Karpas-422 (cell line): ENCODE data around the gene TTC27. TPM values are rescaled to one million over a fixed set of nuclear protein-coding genes. Genes with fewer than 3 reads are reported as not detected.
"Not testable (repeated sequence)": the region's sequence is repeated elsewhere in the genome, so short reads cannot be mapped to it uniquely, and the experiment has no call there.

Source experiments
- DNase-seq: peaks from one replicate; pipeline ENCODE4 v3.0.0-alpha.2; 2015
- H2AFZ ChIP-seq: fragments of 200-600 bp; sonication (generic); 2 replicates; pipeline ENCODE4 v1.6.1; 2014; ENCODE audit warnings: antibody characterized with exemption, low read length, mixed read lengths
- H3K27ac ChIP-seq: fragments of 200-600 bp; sonication (generic); 2 replicates; pipeline ENCODE4 v1.5.1; 2014; ENCODE audit warnings: mild to moderate bottlenecking, low read length, moderate library complexity
- H3K27me3 ChIP-seq: fragments of 200-600 bp; sonication (generic); 2 replicates; pipeline ENCODE4 v1.6.1; 2014; ENCODE audit warnings: low read length, mixed read lengths
- H3K36me3 ChIP-seq: fragments of 200-600 bp; sonication (generic); 2 replicates; pipeline ENCODE4 v1.6.1; 2014; ENCODE audit warnings: low read length, mixed read lengths; ENCODE audit not compliant: insufficient read depth
- H3K4me1 ChIP-seq: fragments of 200-600 bp; sonication (generic); 2 replicates; pipeline ENCODE4 v1.6.1; 2014; ENCODE audit warnings: mild to moderate bottlenecking, low read length, mixed read lengths
- H3K4me2 ChIP-seq: fragments of 200-600 bp; sonication (generic); 2 replicates; pipeline ENCODE4 v1.6.1; 2014; ENCODE audit warnings: low read length, low read depth, mild to moderate bottlenecking; ENCODE audit not compliant: poor library complexity, severe bottlenecking
- H3K4me3 ChIP-seq: fragments of 200-600 bp; sonication (generic); 2 replicates; pipeline ENCODE4 v1.5.1; 2014; ENCODE audit warnings: mild to moderate bottlenecking, antibody characterized with exemption, low read length, mixed read lengths
- H3K79me2 ChIP-seq: fragments of 200-600 bp; sonication (generic); 2 replicates; pipeline ENCODE4 v1.6.1; 2014; ENCODE audit warnings: mild to moderate bottlenecking, low read length, mixed read lengths
- H3K9ac ChIP-seq: fragments of 200-600 bp; sonication (generic); 2 replicates; pipeline ENCODE4 v1.6.0; 2014; ENCODE audit warnings: low read length
- H3K9me2 ChIP-seq: fragments of 200-600 bp; sonication (generic), shearing (Covaris generic); replicated peaks from 2 replicates; pipeline ENCODE4 v1.6.0; 2014; ENCODE audit warnings: mild to moderate bottlenecking, low read length, moderate library complexity; ENCODE audit not compliant: insufficient read depth
- H3K9me3 ChIP-seq: fragments of 300-700, 200-600 bp; sonication (generic); 2 replicates; pipeline ENCODE4 v1.6.1; 2014; ENCODE audit warnings: low read length, mixed read lengths
- H4K20me1 ChIP-seq: fragments of 200-600 bp; sonication (generic); 2 replicates; pipeline ENCODE4 v1.6.1; 2014; ENCODE audit warnings: mild to moderate bottlenecking, antibody characterized with exemption, low read length, low read depth; ENCODE audit not compliant: insufficient read depth
- total RNA-seq: library from RNA; depleted of rRNA; stranded (reverse); fragments of >200 nt; shearing (Covaris generic); gene quantifications from 2 replicates; pipeline ENCODE4 v1.2.3, GENCODE V29; 2014; ENCODE audit warnings: low replicate concordance

TTC27 gene
- total RNA-seq, 1 experiment from 2014 or later, result 26.8 TPM

GRCh38 chr2:32843699-32844098 lies 215.8 kb downstream of the TTC27 start:
- no peak overlapping the region for H3K27ac ChIP-seq
- no peaks in the 10 kb centered on the region for H3K9me2 ChIP-seq
- no peaks in the 10 kb centered on the region for H3K79me2 ChIP-seq
- H4K20me1 ChIP-seq, result no peaks in the 10 kb centered on the region
- no peak overlapping the region for H3K4me2 ChIP-seq
- no peak overlapping the region for H3K4me3 ChIP-seq
- H2AFZ ChIP-seq, result no peak overlapping the region
- H3K9ac ChIP-seq, result no peak overlapping the region
- no peaks in the 10 kb centered on the region for H3K9me3 ChIP-seq
- DNase-seq, result no peak
- peaks cover 7% of the 10 kb centered on the region for H3K4me1 ChIP-seq
- H3K36me3 ChIP-seq, result no peaks in the 10 kb centered on the region
- no peaks in the 10 kb centered on the region for H3K27me3 ChIP-seq

GRCh38 chr2:32844253-32844652 lies 216.4 kb downstream of the TTC27 start:
- Histone ChIP-seq H3K36me3 (no peaks in the 10 kb centered on the region), H3K9me3 (no peaks in the 10 kb centered on the region), H3K4me3 (no peak overlapping the region), H2AFZ (no peak overlapping the region), H3K79me2 (no peaks in the 10 kb centered on the region), H3K9me2 (no peaks in the 10 kb centered on the region), H3K4me1 (peaks cover 2% of the 10 kb centered on the region), H3K4me2 (no peak overlapping the region), H3K27me3 (no peaks in the 10 kb centered on the region), H3K27ac (no peak overlapping the region), H3K9ac (no peak overlapping the region), H4K20me1 (no peaks in the 10 kb centered on the region)
- DNase-seq, result no peak

- not testable (repeated sequence) for H3K27ac ChIP-seq, H4K20me1 ChIP-seq, H3K4me1 ChIP-seq, H3K4me2 ChIP-seq, H3K36me3 ChIP-seq, H3K4me3 ChIP-seq, H3K27me3 ChIP-seq, H3K9ac ChIP-seq, H3K79me2 ChIP-seq, H3K9me3 ChIP-seq, H3K9me2 ChIP-seq, H2AFZ ChIP-seq, DNase-seq
Measured at GRCh38 chr2:32846274-32846673, 218.4 kb downstream of the TTC27 start.

- no peaks in the 10 kb centered on the region for H3K4me1 ChIP-seq
- no peak overlapping the region for H3K9ac ChIP-seq
- no peaks in the 10 kb centered on the region for H3K27me3 ChIP-seq
Measured at GRCh38 chr2:32847734-32848133, 219.9 kb downstream of the TTC27 start.

GRCh38 chr2:32849456-32850194 lies 221.8 kb downstream of the TTC27 start:
- Histone ChIP-seq H3K9ac (no peak overlapping the region), H3K9me3 (no peaks in the 10 kb centered on the region), H4K20me1 (no peaks in the 10 kb centered on the region), H3K4me3 (no peak overlapping the region), H3K27ac (no peak overlapping the region), H2AFZ (no peak overlapping the region), H3K79me2 (no peaks in the 10 kb centered on the region), H3K27me3 (no peaks in the 10 kb centered on the region), H3K36me3 (no peaks in the 10 kb centered on the region), H3K9me2 (no peaks in the 10 kb centered on the region), H3K4me2 (no peak overlapping the region), H3K4me1 (no peaks in the 10 kb centered on the region)
- no peak for DNase-seq

More at GRCh38 chr2:32847734-32848133, 219.9 kb downstream of the TTC27 start:
- no peaks in the 10 kb centered on the region for H3K36me3 ChIP-seq
- H4K20me1 ChIP-seq, result no peaks in the 10 kb centered on the region
- no peak overlapping the region for H2AFZ ChIP-seq
- no peak overlapping the region for H3K4me2 ChIP-seq
- H3K9me2 ChIP-seq, result no peaks in the 10 kb centered on the region
- DNase-seq, result no peak
- H3K9me3 ChIP-seq, result no peaks in the 10 kb centered on the region
- no peak overlapping the region for H3K27ac ChIP-seq
- H3K4me3 ChIP-seq, result no peak overlapping the region
- no peaks in the 10 kb centered on the region for H3K79me2 ChIP-seq

- Histone ChIP-seq H3K9me3 (no peaks in the 10 kb centered on the region), H3K4me2 (no peak overlapping the region), H3K9ac (no peak overlapping the region), H3K36me3 (no peaks in the 10 kb centered on the region), H3K9me2 (no peaks in the 10 kb centered on the region), H3K27me3 (no peaks in the 10 kb centered on the region), H4K20me1 (no peaks in the 10 kb centered on the region), H3K79me2 (no peaks in the 10 kb centered on the region), H2AFZ (no peak overlapping the region), H3K4me3 (no peak overlapping the region), H3K27ac (no peak overlapping the region), H3K4me1 (peaks cover 5% of the 10 kb centered on the region)
- DNase-seq, result no peak
Measured at GRCh38 chr2:32851777-32852439, 224.1 kb downstream of the TTC27 start.

- no peak overlapping the region for H3K4me3 ChIP-seq
- peaks cover 8% of the 10 kb centered on the region for H3K4me1 ChIP-seq
- no peaks in the 10 kb centered on the region for H3K36me3 ChIP-seq
- no peaks in the 10 kb centered on the region for H3K27me3 ChIP-seq
- H3K9me3 ChIP-seq, result no peaks in the 10 kb centered on the region
- H3K9ac ChIP-seq, result no peak overlapping the region
- no peaks in the 10 kb centered on the region for H3K9me2 ChIP-seq
- no peak overlapping the region for H2AFZ ChIP-seq
- H3K4me2 ChIP-seq, result no peak overlapping the region
- DNase-seq, result no peak
- H3K79me2 ChIP-seq, result no peaks in the 10 kb centered on the region
- H3K27ac ChIP-seq, result no peak overlapping the region
- H4K20me1 ChIP-seq, result no peaks in the 10 kb centered on the region
Measured at GRCh38 chr2:32852856-32853255, 225.0 kb downstream of the TTC27 start.

GRCh38 chr2:32856891-32857290 lies 229.0 kb downstream of the TTC27 start:
- Histone ChIP-seq H3K79me2 (no peaks in the 10 kb centered on the region), H3K9me3 (no peaks in the 10 kb centered on the region), H3K4me3 (no peak overlapping the region), H3K4me1 (peaks cover 8% of the 10 kb centered on the region), H3K9ac (no peak overlapping the region), H3K4me2 (no peak overlapping the region), H2AFZ (no peak overlapping the region), H3K27ac (no peak overlapping the region), H3K36me3 (no peaks in the 10 kb centered on the region), H3K27me3 (no peaks in the 10 kb centered on the region), H4K20me1 (no peaks in the 10 kb centered on the region), H3K9me2 (no peaks in the 10 kb centered on the region)
- DNase-seq, result no peak
